Ascending aorta (tissue), 2 donors: ENCODE measurements around the gene CCM2L. TPM values are rescaled to one million over a fixed set of nuclear protein-coding genes. Genes with fewer than 3 reads are reported as not detected.

ENCODE experiments used
- DNase-seq, 2 donors: peaks; one replicate each; pipeline ENCODE4 v3.0.0-alpha.2; 2019; ENCODE audit warnings: low spot score in 2 of 2
- H3K27ac ChIP-seq, 2 donors: fragments of 200-600 bp; sonication (generic); one replicate each; pipeline ENCODE4 v1.5.1; 2016 to 2017; ENCODE audit warnings: mild to moderate bottlenecking in 1 of 2
- H3K27me3 ChIP-seq: fragments of 200-600 bp; sonication (generic); one replicate; pipeline ENCODE4 v1.5.1; 2017
- H3K36me3 ChIP-seq, 2 donors: fragments of 200-600 bp; sonication (generic); one replicate each; pipeline ENCODE4 v1.5.1; 2016
- H3K4me1 ChIP-seq, 2 donors: fragments of 200-600 bp; sonication (generic); one replicate each; pipeline ENCODE4 v1.5.1; 2016 to 2017; ENCODE audit warnings: mild to moderate bottlenecking in 1 of 2
- H3K4me3 ChIP-seq, 2 donors: fragments of 200-600 bp; sonication (generic); one replicate each; pipeline ENCODE4 v1.5.1; 2016 to 2017; ENCODE audit warnings: mild to moderate bottlenecking in 1 of 2
- H3K9me3 ChIP-seq, 2 donors: fragments of 200-600 bp; sonication (generic); one replicate each; pipeline ENCODE4 v1.5.1; 2016
- intact Hi-C: fragments of 100-400 bp; cut with DNase I; formaldehyde crosslinking; loops from one replicate; pipeline ENCODE4 v1.15.1; 2023
- total RNA-seq: library from RNA; depleted of rRNA; stranded (reverse); fragments of >200 nt; gene quantifications from one replicate; pipeline ENCODE4 v1.1.0, GENCODE V29; 2016
- TF ChIP-seq, protein P1 (sequence below), 3 experiments: fragments of 200-600 bp in 2 of 3; fragments of 450-650 bp in 1 of 3; sonication (generic) in 2 of 3; IDR thresholded peaks; one replicate each; pipeline ENCODE4 v1.5.1; 2016 to 2019; ENCODE audit warnings: antibody characterized with exemption in 3 of 3, mild to moderate bottlenecking in 1 of 3, moderate library complexity in 1 of 3

The CCM2L gene
- total RNA-seq, 1 donor from 2014 or later: 38.6 TPM

DNA sequence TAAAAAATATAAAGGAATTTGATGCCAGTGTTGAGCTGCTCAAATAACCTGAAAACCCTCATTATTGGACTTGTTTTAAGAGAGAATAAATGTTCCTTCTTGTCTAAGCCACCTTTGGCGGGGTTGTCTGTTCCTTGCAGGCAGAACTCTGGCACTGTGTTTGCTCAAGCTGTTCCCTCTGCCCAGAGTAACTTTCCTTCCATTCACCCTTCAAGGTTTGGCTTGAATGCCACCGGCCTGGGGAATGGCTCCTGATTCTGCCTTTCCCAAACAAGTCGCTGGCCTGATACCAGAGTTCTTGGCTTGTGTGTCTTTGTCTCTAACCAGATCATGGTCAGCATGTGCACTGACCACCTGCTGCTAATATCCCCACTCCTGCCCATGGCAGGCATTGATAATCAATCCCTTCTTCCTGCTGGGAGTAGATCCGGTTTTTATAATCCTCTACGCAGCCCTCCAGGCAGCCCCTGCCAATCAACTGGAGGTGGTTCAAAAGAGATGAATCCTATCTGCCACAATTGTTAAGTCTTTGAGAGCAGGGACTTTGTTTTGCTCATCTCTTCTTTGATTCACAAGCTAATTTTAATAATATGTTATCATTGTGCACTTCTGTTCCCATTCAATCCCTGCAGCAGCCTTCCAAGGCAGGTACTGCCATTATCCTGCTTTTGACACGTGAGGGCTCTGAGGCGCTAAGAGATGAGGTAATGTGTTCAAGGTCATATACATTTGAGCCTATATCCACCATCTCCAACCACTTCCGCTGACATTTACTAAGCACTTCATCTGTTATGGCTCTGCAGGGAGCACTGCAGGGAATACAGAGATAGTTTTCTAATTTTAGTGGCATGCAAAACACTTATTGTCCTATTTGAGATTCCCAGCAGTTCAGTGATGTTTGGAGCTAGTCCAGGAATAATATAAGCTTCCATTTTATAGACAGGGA is 3.1 kb upstream of the CCM2L start:
- H3K4me3 ChIP-seq: no peak overlapping the region
- no peaks in the 10 kb centered on the region for H3K36me3 ChIP-seq
- H3K27me3 ChIP-seq: no peaks in the 10 kb centered on the region
- no peaks in the 10 kb centered on the region for H3K9me3 ChIP-seq
- no peak overlapping the region for H3K27ac ChIP-seq
- DNase-seq: no peak
- intact Hi-C loops: no loop called here
- no peaks in the 10 kb centered on the region for H3K4me1 ChIP-seq
- TF ChIP-seq, protein P1, sequence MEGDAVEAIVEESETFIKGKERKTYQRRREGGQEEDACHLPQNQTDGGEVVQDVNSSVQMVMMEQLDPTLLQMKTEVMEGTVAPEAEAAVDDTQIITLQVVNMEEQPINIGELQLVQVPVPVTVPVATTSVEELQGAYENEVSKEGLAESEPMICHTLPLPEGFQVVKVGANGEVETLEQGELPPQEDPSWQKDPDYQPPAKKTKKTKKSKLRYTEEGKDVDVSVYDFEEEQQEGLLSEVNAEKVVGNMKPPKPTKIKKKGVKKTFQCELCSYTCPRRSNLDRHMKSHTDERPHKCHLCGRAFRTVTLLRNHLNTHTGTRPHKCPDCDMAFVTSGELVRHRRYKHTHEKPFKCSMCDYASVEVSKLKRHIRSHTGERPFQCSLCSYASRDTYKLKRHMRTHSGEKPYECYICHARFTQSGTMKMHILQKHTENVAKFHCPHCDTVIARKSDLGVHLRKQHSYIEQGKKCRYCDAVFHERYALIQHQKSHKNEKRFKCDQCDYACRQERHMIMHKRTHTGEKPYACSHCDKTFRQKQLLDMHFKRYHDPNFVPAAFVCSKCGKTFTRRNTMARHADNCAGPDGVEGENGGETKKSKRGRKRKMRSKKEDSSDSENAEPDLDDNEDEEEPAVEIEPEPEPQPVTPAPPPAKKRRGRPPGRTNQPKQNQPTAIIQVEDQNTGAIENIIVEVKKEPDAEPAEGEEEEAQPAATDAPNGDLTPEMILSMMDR (IDR thresholded peaks at IDR 0.05): no peak

DNA sequence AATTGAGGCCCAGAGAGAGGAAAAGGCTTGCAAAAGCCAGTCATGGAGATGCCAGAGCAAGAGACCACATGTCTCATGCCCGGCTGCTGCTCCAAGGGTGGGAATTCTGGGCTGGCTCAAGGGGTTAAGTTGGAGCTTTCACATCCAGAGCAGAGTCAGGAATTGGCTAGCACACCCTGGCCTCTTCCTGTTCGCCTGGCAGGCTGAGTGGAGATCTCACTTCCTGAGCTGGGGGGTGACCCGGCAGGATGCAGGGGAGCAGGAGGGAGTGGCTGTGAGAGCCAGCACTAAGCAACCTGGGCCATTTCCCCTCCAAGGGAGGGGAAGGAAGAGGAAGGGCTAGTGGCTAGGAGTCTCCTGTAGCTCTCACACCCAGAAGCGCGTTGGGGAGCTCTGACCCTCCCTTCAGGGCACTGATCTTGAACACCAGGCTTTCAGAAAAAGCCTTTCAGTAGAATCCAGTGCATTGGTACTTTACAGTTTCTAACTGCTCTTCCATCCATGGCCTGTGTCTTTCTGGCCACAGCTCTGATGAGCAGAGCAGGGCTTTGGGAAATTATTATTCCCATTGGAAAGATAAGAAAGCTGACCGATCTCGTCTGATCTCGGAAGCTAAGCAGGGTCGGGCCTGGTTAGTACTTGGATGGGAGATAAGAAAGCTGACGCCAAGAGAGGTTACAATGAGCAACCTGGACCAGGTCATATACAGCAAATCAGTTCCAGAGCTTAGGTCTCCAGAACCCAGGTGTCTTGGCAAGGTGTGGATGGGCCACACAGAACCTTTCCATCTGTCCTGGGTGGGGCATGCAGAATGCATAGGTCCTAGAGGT is 2.2 kb upstream of the CCM2L start:
- no peaks in the 10 kb centered on the region for H3K27me3 ChIP-seq
- intact Hi-C loops: no loop called here
- no peak overlapping the region for H3K27ac ChIP-seq
- H3K36me3 ChIP-seq: no peaks in the 10 kb centered on the region
- H3K4me1 ChIP-seq: no peaks in the 10 kb centered on the region
- no peak overlapping the region for H3K4me3 ChIP-seq
- H3K9me3 ChIP-seq: no peaks in the 10 kb centered on the region
- TF ChIP-seq, protein P1 (IDR thresholded peaks at IDR 0.05): no peak
- DNase-seq: peak in 1 of 2 donors; percentile 68

DNA sequence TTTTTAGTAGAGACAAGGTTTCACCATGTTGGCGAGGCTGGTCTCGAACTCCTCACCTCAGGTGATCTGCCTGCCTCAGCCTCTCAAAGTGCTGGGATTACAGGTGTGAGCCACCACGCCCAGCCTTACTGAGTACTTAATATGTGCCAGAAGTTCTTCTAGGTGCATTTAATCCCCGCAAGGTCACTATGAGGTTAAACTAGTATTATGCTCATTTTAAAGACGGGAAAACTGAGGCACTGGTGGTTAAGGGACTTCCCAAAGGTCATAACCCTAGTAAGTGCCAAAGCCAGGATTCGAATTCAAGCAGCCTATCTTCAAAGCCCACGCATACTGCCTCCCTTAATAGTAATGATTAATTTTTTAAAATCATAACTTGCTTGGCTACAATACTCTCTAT is 674 bp upstream of the CCM2L start:
- H3K27ac ChIP-seq: peak overlapping the region in 1 of 2 donors; percentile 12
- H3K36me3 ChIP-seq: no peaks in the 10 kb centered on the region
- TF ChIP-seq, protein P1 (IDR thresholded peaks at IDR 0.05): no peak
- H3K9me3 ChIP-seq: no peaks in the 10 kb centered on the region
- no peaks in the 10 kb centered on the region for H3K4me1 ChIP-seq
- no peak for DNase-seq
- intact Hi-C loops: no loop called here
- no peaks in the 10 kb centered on the region for H3K27me3 ChIP-seq
- no peak overlapping the region for H3K4me3 ChIP-seq

DNA sequence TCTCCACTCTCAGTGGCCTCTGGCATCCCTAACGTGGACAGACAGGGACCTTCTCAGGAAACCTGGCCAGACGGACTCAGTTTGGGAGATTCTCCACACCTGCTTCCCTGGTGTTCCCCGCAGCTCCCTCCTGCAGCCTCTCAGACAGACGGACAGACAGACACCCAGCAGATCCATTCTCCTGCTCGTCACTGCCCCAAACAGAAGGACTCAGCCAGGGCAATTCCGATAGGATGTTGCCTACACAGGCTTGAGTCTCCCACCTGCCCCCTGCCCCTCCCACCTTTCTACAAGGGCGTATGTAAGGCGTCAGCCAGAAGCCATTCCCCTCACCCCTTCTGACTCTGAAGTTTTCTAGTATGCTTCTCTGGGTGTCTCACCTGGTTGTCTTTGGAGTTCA is 428 bp downstream of the CCM2L start:
- H3K4me1 ChIP-seq: no peaks in the 10 kb centered on the region
- H3K36me3 ChIP-seq: no peaks in the 10 kb centered on the region
- H3K27me3 ChIP-seq: no peaks in the 10 kb centered on the region
- intact Hi-C loops: no loop called here
- TF ChIP-seq, protein P1 (IDR thresholded peaks at IDR 0.05): no peak
- DNase-seq: no peak
- no peak overlapping the region for H3K27ac ChIP-seq
- no peaks in the 10 kb centered on the region for H3K9me3 ChIP-seq
- peak overlapping the region in 1 of 2 donors; percentile 16 for H3K4me3 ChIP-seq

DNA sequence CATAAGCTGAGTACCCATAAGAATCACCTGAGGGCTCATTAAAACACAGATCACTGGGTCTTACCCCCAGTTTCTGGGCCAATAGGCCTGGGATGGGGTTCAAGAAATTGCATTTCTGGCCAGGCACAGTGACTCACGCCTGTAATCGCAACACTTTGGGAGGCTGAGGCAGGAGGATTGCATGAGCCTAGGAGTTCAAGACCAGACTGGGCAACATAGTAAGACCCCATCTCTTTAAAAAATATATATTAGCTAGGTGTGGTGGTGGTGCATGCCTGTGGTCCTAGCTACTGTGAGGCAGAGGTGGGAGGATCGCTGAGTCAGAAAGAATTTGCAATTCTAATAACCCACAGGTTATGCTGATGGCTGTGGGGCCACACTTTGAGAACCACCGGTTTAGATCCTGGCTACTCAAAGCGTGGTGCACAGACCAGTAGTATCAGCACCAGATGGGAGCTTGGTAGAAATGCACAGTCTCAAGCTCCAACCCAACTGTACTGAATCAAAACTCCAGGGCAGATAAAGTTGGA is 2.0 kb downstream of the CCM2L start:
- Histone ChIP-seq H3K36me3 (no peaks in the 10 kb centered on the region), H3K4me3 (no peak overlapping the region), H3K4me1 (no peaks in the 10 kb centered on the region), H3K9me3 (no peaks in the 10 kb centered on the region), H3K27ac (no peak overlapping the region), H3K27me3 (no peaks in the 10 kb centered on the region)
- no peak for DNase-seq
- intact Hi-C loops: no loop called here
- TF ChIP-seq, protein P1 (IDR thresholded peaks at IDR 0.05): no peak
